GM12892 (cell line): Measurements from ENCODE around the gene MKX.

Experiments
- POLR2A ChIP-seq: IDR thresholded peaks from 2 replicates; pipeline ENCODE4 v1.6.1; 2011; ENCODE audit warnings: low read depth, low read length, control low read depth
- POLR2AphosphoS5 ChIP-seq: IDR thresholded peaks from 2 replicates; pipeline ENCODE4 v1.6.1; 2011; ENCODE audit warnings: low read depth, low read length, control low read depth
- TAF1 ChIP-seq: IDR thresholded peaks from 2 replicates; pipeline ENCODE4 v1.6.1; 2011; ENCODE audit warnings: low read depth, mild to moderate bottlenecking, control low read depth, low read length, borderline replicate concordance

- no peak for TF ChIP-seq POLR2A
- TF ChIP-seq POLR2AphosphoS5: no peak
- TF ChIP-seq TAF1: no peak
Measured at GRCh38 chr10:27636816-27637215, 108.8 kb downstream of the MKX start.
